NCI-H2081 treated with DMSO at 0.1 percent for 48 hours (cell line): ENCODE data around the gene LRRFIP2.

Source experiments
- DNase-seq: peaks from one replicate; lab custom pipeline; 2025; lab: John Stamatoyannopoulos, UW

The LRRFIP2 gene

GRCh38 chr3:37025561-37026335 lies 148.6 kb downstream of the LRRFIP2 start:
- no peak for DNase-seq

DNA sequence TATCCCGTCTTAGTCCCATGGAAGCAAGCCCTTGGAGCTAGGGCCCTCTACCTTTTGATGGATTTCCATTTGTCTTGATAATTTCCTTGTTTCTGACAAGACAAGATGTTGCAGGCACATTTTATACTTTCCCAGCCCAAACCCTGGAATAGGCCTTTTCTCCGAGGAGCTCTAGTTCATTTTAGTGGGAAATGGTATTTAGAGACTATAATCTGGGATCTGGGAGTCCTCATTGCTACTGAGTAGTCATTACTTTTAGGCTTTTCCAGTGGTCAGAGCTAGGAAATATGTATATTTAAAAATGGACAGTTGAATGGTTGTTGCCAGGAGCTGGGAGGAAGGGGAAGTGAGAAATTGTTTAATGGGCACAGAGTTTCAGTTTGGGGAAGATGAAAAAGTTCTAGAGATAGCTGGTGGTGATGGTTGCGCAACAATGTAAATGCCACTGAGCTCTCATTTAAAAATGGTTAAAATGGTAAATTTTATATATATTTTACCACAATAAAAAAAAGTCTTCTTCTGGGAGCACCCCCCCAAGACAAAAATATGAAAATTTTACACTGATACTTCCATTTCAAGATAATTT lies 149.5 kb downstream of the LRRFIP2 start:
- no peak for DNase-seq

DNA sequence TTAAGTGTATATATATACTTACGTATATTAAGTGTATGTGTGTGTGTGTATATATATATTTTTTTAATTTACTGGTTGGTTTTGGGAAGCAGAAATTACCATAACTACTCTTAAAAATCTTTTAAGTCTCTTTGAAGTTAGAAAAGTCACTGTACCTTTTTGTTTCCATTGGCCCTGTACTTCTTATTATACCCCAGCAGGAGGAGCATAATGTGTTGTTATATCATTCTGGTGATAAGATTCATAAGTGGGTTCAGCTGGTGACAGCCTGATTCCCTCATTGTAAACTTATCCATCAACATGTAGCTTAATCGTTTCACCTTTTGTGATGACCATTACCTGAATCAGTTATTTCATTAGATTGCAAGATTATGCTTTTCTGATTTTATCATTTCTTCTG lies 150.3 kb downstream of the LRRFIP2 start:
- DNase-seq, result no peak

DNA sequence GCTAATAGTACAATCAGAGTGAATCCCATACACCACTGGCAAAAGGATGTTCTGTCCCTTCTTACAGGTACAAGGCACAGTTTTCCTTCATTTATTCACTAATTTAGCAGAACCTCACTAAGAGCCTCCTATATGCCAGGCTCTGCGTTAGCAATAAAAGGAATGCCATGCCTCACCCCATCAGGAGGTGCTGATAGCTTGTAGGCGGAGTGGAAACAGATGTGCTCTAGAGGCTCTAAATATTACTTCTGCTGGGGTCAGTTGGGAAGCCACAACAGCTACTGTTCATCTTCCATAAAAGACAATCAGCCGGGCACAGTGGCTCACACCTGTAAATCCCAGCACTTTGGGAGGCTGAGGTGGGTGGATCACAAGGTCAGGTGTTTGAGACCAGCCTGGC lies 156.7 kb downstream of the LRRFIP2 start:
- no peak for DNase-seq

GRCh38 chr3:37016903-37017302 lies 157.5 kb downstream of the LRRFIP2 start:
- DNase-seq, result no peak

- no peak for DNase-seq
Measured at GRCh38 chr3:37015642-37016041, 158.7 kb downstream of the LRRFIP2 start.

DNA sequence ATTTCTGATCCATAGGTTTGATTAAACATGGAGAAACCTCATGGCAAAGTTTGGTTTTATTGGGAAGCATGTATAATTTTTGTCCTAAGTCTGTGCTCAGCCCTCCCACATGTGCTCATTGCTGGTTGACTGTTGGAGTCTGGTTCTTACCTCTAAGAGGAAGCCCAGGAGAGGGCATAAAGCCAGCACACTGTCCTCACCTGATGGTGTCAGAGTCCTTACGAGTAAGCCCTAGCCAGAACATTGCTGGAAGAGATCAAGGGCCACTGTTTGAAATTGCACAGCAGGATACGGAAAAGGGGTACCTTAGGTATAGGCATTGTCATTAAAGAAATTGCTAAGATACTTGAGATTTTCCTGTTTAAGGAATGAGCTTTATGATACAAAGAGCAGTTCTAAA lies 159.8 kb downstream of the LRRFIP2 start:
- DNase-seq, result no peak
